HUES48 (cell line): ENCODE measurements around the gene PPP2R5D.
"Not testable (repeated sequence)": the region's sequence is repeated elsewhere in the genome, so short reads cannot be mapped to it uniquely, and the experiment has no call there.

Experiments
- H3K27ac ChIP-seq: one replicate; pipeline ENCODE4 v1.7.0; 2013; ENCODE audit warnings: low read depth, low read length, inconsistent platforms
- H3K27me3 ChIP-seq: 2 replicates; pipeline ENCODE4 v1.6.1; 2013; ENCODE audit warnings: mild to moderate bottlenecking, low read length; ENCODE audit not compliant: control insufficient read depth, insufficient read depth
- H3K36me3 ChIP-seq: 2 replicates; pipeline ENCODE4 v1.6.1; 2013; ENCODE audit warnings: low read length; ENCODE audit not compliant: control insufficient read depth, insufficient read depth
- H3K4me1 ChIP-seq: 2 replicates; pipeline ENCODE4 v1.6.1; 2013; ENCODE audit warnings: mild to moderate bottlenecking, low read length; ENCODE audit not compliant: control insufficient read depth, insufficient read depth
- H3K4me3 ChIP-seq: 2 replicates; pipeline ENCODE4 v1.5.1; 2013; ENCODE audit warnings: mild to moderate bottlenecking, low read depth, low read length
- H3K9ac ChIP-seq: 2 replicates; pipeline ENCODE4 v1.6.1; 2013; ENCODE audit warnings: mild to moderate bottlenecking, low read depth, low read length, moderate library complexity
- H3K9me3 ChIP-seq: 2 replicates; pipeline ENCODE4 v1.6.1; 2013; ENCODE audit warnings: low read length; ENCODE audit not compliant: control insufficient read depth, insufficient read depth

PPP2R5D gene

DNA sequence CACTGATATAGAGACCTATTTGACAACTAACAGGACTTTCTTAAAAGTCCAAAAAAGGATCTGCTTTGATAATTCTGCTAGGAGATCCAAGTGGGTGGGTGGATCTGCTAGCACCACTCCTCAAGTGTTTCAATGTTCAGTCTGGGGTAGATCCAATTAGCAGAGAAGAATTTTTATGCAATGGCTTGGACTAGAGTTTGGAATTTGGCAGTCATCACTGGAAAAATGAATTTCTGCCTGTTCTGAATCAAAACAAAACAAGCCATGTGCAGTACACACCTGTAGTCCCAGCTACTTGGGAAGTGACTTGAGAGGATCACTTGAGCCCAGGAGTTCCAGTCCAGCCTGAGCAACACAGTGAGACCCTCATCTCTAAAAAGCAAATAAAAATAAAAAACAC, 36.4 kb upstream of the PPP2R5D start:
- Histone ChIP-seq H3K27ac (no peak overlapping the region), H3K4me3 (no peak overlapping the region), H3K36me3 (no peaks in the 10 kb centered on the region), H3K9ac (no peak overlapping the region), H3K27me3 (no peaks in the 10 kb centered on the region), H3K9me3 (no peaks in the 10 kb centered on the region), H3K4me1 (no peaks in the 10 kb centered on the region)

DNA sequence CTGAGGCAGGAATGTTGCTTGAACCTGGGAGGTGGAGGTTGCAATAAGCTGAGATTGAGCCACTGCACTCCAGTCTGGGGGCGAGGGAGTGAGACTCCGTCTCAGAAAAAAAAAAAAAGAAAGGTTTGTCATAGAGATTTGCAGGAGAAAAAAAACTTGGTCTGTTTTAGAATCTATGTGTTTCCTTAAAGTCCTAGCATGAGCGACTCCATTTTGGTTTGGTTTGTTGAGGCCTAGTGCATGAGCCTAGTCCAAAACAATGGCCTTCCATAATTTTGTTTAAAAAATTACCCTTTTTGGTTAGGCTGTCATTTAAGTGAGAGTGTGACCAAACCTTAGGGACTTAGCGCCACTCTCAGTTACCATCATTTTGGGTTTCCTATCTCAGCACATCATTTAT, 32.0 kb upstream of the PPP2R5D start:
- Histone ChIP-seq H3K27me3 (no peaks in the 10 kb centered on the region), H3K36me3 (no peaks in the 10 kb centered on the region), H3K4me1 (no peaks in the 10 kb centered on the region), H3K9me3 (no peaks in the 10 kb centered on the region), H3K9ac (no peak overlapping the region), H3K4me3 (no peak overlapping the region), H3K27ac (no peak overlapping the region)

DNA sequence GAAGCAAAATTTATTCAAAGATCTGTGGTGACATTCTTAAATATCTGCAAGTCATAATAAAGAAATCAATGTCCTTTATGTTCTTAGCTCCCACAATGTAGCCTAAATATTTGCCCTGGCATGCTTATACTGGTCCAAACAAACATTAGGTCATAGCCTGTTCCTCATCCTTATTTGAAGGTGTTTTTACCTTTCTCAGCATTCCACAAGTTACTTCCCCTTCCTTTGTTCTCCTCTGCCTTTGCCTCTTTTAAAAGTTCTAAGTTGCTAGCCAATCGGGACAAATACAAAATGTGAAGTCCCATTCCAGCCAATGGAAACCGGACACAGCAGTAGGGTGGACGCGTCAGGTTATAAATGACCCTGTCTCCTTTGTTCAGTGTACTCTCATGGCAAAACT, 30.0 kb upstream of the PPP2R5D start:
- not testable (repeated sequence) for H3K27ac ChIP-seq, H3K36me3 ChIP-seq, H3K9ac ChIP-seq, H3K27me3 ChIP-seq, H3K9me3 ChIP-seq, H3K4me3 ChIP-seq, H3K4me1 ChIP-seq

DNA sequence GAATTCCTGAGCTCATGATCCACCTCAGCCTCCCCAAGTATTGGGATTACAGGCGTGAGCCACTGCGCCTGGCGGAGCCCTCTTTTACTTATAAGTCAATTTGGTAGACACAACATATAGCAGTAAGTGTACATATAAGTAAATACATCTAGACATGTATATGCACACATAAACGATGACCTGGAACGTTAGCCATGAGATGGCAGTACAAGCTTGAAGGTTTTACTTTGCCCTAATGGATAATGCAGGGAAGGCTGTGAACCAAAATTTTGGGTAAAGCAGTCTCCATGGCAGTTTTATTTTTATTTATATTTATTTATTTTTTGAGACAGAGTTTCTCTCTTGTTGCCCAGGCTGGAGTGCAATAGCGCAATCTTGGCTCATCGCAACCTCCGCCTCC, 26.2 kb upstream of the PPP2R5D start:
- no peaks in the 10 kb centered on the region; the same call in 1 of the 2 replicates for H3K4me1 ChIP-seq
- no peaks in the 10 kb centered on the region for H3K36me3 ChIP-seq
- no peak overlapping the region for H3K9ac ChIP-seq
- no peaks in the 10 kb centered on the region for H3K9me3 ChIP-seq
- H3K4me3 ChIP-seq, result no peak overlapping the region
- peaks cover 16% of the 10 kb centered on the region for H3K27me3 ChIP-seq
- no peak overlapping the region for H3K27ac ChIP-seq

DNA sequence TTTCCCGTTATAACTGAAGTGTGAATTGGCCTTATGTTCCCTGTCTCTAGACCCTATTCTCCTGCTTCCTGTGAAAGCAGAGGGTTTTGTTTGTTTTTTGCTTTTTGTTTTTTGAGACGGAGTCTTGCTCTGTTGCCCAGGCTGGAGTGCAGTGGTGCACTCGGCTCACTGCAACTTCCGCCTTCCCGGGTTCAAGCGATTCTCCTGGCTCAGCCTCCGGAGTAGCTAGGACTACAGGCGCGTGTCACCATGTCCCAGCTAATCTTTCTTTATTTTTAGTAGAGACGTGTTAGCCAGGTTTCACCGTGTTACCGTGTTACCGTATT, 24.5 kb upstream of the PPP2R5D start:
- peak overlapping the region; percentile 47; the same call in 1 of the 2 replicates for H3K9ac ChIP-seq
- no peaks in the 10 kb centered on the region for H3K9me3 ChIP-seq
- H3K27ac ChIP-seq, result no peak overlapping the region
- peak overlapping the region; percentile 80 for H3K4me3 ChIP-seq
- peaks cover 16% of the 10 kb centered on the region for H3K27me3 ChIP-seq
- H3K4me1 ChIP-seq, result peaks cover 4% of the 10 kb centered on the region; the same call in 1 of the 2 replicates
- H3K36me3 ChIP-seq, result peaks cover 4% of the 10 kb centered on the region; the same call in 1 of the 2 replicates

DNA sequence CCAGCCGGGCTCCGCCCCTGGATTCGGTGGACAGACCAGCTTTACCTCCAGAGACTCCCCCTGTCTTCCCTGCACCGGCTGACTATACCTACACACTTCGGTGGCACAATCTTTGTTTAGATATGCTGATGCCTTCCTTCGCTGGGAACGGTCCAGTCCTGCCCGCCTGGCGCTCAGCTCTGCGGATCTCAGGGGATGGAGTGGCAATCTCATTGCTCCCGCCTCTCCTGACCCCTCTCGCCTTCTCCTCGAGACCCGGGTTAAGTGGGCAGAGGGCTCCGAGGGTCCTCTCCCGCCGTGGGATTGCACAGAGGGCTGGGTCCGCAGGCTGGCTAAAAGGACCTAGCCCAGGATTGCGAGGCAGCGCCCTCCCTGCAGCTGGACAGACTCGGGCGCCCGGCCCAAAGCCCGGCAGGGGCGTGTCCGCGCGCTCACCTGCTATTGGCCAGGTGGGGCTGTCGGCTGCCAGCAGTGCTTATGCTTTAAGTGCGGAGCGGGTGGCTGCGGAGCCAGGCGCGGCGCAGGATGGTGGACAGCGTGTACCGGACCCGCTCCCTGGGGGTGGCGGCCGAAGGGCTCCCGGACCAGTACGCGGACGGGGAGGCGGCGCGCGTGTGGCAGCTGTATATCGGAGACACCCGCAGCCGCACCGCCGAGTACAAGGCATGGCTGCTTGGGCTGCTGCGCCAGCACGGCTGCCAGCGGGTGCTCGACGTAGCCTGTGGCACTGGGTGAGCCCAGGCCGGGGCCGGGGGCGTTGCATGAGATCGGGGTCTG, 23.9 kb upstream of the PPP2R5D start, which contains the start of gene GNMT:
TSS of gene GNMT (plus strand) at position 512 of the 777 bp plus-strand sequence. CDS start at position 526, 14 bp downstream.
- H3K9me3 ChIP-seq, result no peaks in the 10 kb centered on the region
- no peak within 1 kb of the TSS for H3K27ac ChIP-seq
- peaks cover 4% of the 10 kb centered on the region; the same call in 1 of the 2 replicates for H3K36me3 ChIP-seq
- H3K4me1 ChIP-seq, result peaks cover 4% of the 10 kb centered on the region; the same call in 1 of the 2 replicates
- H3K9ac ChIP-seq, result peak within 1 kb of the TSS; percentile 47; the same call in 1 of the 2 replicates
- H3K27me3 ChIP-seq, result peaks cover 16% of the 10 kb centered on the region
- H3K4me3 ChIP-seq, result peak within 1 kb of the TSS; percentile 80

DNA sequence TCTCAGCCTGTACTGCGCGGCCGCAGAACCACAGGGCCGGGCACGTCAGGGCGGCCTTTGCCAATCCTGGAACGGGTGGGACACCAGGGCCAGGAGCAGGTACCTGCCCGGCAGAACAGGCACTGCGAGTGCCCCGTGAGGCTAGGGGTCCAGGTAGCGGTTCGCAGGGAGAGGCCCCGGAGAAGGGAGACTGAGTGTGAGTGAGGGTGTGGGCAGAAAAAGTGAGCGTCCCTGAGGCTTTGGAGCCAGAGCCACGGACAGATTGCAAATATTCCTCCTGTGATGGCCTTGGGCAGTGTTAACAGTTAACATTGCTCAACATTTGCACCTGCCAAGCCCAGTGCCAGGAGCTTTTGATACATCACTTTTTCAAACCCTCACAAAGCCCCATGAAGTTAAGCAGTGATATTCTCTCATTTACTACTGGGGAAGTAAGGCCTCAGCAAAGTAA, 23.3 kb upstream of the PPP2R5D start:
- Histone ChIP-seq H3K9ac (no peak overlapping the region), H3K4me3 (peak overlapping the region; percentile 80), H3K27ac (no peak overlapping the region)

DNA sequence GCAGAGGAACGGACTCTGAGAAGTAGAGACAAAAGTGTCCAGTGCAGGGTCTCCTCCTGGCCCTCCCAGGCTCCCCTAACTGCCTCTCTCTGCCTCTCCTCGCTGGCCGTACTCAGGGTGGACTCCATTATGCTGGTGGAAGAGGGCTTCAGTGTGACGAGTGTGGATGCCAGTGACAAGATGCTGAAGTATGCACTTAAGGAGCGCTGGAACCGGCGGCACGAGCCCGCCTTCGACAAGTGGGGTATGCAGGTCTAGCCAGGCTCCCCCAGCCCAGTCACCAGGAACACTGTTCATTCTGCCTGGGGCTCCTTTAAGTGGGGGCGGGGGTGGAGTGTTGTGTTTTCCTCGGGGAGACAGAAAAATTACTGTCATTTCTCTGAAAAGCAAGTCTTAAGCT, 22.3 kb upstream of the PPP2R5D start:
- Histone ChIP-seq H3K27ac (no peak overlapping the region), H3K36me3 (peaks cover 4% of the 10 kb centered on the region; the same call in 1 of the 2 replicates), H3K4me1 (peaks cover 4% of the 10 kb centered on the region; the same call in 1 of the 2 replicates), H3K27me3 (peaks cover 16% of the 10 kb centered on the region), H3K4me3 (no peak overlapping the region), H3K9me3 (no peaks in the 10 kb centered on the region), H3K9ac (no peak overlapping the region)

More for the DNA sequence above, 23.3 kb upstream of the PPP2R5D start:
- Histone ChIP-seq H3K27me3 (peaks cover 16% of the 10 kb centered on the region), H3K4me1 (peaks cover 4% of the 10 kb centered on the region; the same call in 1 of the 2 replicates), H3K36me3 (peaks cover 4% of the 10 kb centered on the region; the same call in 1 of the 2 replicates), H3K9me3 (no peaks in the 10 kb centered on the region)

DNA sequence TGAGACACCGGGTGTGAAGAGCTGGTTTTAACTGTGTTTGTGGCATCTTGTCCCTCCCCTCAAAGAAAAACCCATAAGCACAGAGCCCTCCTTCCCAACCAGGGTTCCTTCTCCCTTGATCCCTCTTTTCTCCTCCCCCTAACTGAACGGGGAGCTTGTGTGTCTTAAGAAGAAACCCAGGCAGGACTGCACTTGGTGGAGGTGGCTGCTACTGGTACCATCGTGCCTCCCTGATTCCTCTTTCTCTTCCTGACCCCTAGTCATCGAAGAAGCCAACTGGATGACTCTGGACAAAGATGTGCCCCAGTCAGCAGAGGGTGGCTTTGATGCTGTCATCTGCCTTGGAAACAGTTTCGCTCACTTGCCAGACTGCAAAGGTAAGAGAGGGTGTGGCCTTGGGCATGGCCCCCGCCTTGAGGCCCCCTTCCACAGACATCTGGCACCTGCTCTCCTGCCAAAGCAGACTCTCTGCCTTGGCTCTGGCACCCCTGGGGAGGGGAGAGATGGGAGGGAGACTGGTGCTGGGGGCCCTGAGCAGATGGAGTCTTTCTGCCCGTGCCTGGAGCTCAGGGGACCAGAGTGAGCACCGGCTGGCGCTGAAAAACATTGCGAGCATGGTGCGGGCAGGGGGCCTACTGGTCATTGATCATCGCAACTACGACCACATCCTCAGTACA, 21.7 kb upstream of the PPP2R5D start:
- Histone ChIP-seq H3K9ac (no peak overlapping the region), H3K36me3 (peaks cover 4% of the 10 kb centered on the region; the same call in 1 of the 2 replicates), H3K4me1 (peaks cover 4% of the 10 kb centered on the region; the same call in 1 of the 2 replicates), H3K4me3 (no peak overlapping the region), H3K27me3 (peaks cover 16% of the 10 kb centered on the region), H3K9me3 (no peaks in the 10 kb centered on the region), H3K27ac (no peak overlapping the region)

DNA sequence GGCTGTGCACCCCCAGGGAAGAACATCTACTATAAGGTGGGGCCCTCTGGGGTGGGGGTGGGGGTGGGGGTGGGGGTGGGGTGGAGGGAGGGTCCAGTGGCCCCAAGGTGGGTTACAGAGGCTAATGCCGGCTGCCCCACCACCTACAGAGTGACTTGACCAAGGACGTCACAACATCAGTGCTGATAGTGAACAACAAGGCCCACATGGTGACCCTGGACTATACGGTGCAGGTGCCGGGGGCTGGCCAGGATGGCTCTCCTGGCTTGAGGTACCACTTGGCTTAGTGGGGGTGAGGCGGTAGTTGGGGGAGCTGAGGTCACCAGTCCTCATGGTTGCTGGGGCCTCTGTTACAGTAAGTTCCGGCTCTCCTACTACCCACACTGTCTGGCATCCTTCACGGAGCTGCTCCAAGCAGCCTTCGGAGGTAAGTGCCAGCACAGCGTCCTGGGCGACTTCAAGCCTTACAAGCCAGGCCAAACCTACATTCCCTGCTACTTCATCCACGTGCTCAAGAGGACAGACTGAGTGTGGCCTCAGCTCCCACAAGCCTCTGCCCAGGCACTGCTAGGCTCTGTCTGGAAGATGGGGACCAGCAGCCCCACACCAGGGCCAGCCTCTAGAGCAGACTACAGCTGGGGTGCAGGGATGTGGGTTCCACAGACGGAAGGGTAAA, 21.1 kb upstream of the PPP2R5D start:
- Histone ChIP-seq H3K4me3 (no peak overlapping the region), H3K4me1 (peaks cover 4% of the 10 kb centered on the region; the same call in 1 of the 2 replicates), H3K9ac (no peak overlapping the region), H3K9me3 (no peaks in the 10 kb centered on the region), H3K27me3 (peaks cover 16% of the 10 kb centered on the region), H3K27ac (no peak overlapping the region), H3K36me3 (peaks cover 4% of the 10 kb centered on the region; the same call in 1 of the 2 replicates)
